Measurements from ENCODE around the gene MALT1.

MALT1 gene

GRCh38 chr18:58780045-58780444, 108.8 kb downstream of the MALT1 start:
- Histone ChIP-seq H3K4me3 (ENCODE audit: low read depth in 1 of 2, low read length in 2 of 2) (no peak overlapping the region), H3K27me3 (ENCODE audit: control insufficient read depth in 1 of 2, insufficient read depth in 2 of 2, low read length in 2 of 2) (no peaks in the 10 kb centered on the region), H3K9me3 (ENCODE audit: control insufficient read depth in 1 of 2, low read length in 2 of 2) (no peaks in the 10 kb centered on the region), H3K9ac (ENCODE audit: low read depth in 1 of 2, low read length in 2 of 2) (no peak overlapping the region), H3K36me3 (ENCODE audit: control insufficient read depth in 1 of 2, insufficient read depth in 2 of 2, low read length in 2 of 2) (no peaks in the 10 kb centered on the region), H3K4me1 (ENCODE audit: control insufficient read depth in 1 of 2, insufficient read depth in 2 of 2, low read length in 2 of 2) (peaks cover 8 to 18% of the 10 kb centered on the region in 2 donors), H3K27ac (ENCODE audit: low read depth, low read length) (no peak overlapping the region)

- Histone ChIP-seq H3K9ac (ENCODE audit: low read depth in 1 of 2, low read length in 2 of 2) (no peak overlapping the region), H3K27me3 (ENCODE audit: control insufficient read depth in 1 of 2, insufficient read depth in 2 of 2, low read length in 2 of 2) (no peaks in the 10 kb centered on the region), H3K9me3 (ENCODE audit: control insufficient read depth in 1 of 2, low read length in 2 of 2) (no peaks in the 10 kb centered on the region), H3K4me3 (ENCODE audit: low read depth in 1 of 2, low read length in 2 of 2) (no peak overlapping the region), H3K4me1 (ENCODE audit: control insufficient read depth in 1 of 2, insufficient read depth in 2 of 2, low read length in 2 of 2) (peaks cover 9 to 21% of the 10 kb centered on the region in 2 donors), H3K27ac (ENCODE audit: low read depth, low read length) (no peak overlapping the region), H3K36me3 (ENCODE audit: control insufficient read depth in 1 of 2, insufficient read depth in 2 of 2, low read length in 2 of 2) (no peaks in the 10 kb centered on the region)
Observed at GRCh38 chr18:58781627-58782194, 110.4 kb downstream of the MALT1 start.

DNA sequence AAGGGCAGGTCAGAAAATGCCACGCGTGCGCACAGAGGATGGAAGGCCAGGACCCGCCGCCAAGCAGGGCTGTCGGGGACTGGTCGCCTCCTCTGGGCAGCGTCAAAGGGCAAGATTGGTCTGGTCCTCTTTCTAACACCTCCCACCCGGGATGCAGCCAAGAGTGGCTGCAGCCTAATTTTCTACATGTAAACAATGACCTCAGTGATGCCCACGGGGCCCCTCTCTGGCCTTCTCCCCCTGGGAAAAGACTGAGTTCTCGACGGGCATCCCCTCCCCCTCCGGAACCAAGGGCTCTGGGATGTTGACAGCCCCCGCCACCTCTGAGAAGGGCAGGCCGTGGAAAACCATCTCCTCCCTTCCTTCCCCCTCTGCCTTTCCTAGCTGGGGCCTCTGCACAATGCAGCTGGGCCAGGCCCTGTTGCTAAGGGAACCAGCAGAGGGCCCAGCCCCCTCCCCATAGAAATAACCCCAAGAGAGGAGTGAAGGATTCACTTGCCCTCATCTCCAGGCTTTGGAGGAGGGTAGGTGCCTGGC, 113.4 kb downstream of the MALT1 start:
- Histone ChIP-seq H3K4me3 (ENCODE audit: low read depth in 1 of 2, low read length in 2 of 2) (no peak overlapping the region), H3K27ac (ENCODE audit: low read depth, low read length) (peak overlapping the region; percentile 14), H3K27me3 (ENCODE audit: control insufficient read depth in 1 of 2, insufficient read depth in 2 of 2, low read length in 2 of 2) (no peaks in the 10 kb centered on the region)

GRCh38 chr18:58785171-58785805, 114.0 kb downstream of the MALT1 start:
- Histone ChIP-seq H3K4me1 (ENCODE audit: control insufficient read depth in 1 of 2, insufficient read depth in 2 of 2, low read length in 2 of 2) (peaks cover 5 to 14% of the 10 kb centered on the region in 2 donors), H3K27ac (ENCODE audit: low read depth, low read length) (peak overlapping the region; percentile 14), H3K27me3 (ENCODE audit: control insufficient read depth in 1 of 2, insufficient read depth in 2 of 2, low read length in 2 of 2) (no peaks in the 10 kb centered on the region), H3K4me3 (ENCODE audit: low read depth in 1 of 2, low read length in 2 of 2) (no peak overlapping the region), H3K9ac (ENCODE audit: low read depth in 1 of 2, low read length in 2 of 2) (no peak overlapping the region), H3K36me3 (ENCODE audit: control insufficient read depth in 1 of 2, insufficient read depth in 2 of 2, low read length in 2 of 2) (no peaks in the 10 kb centered on the region), H3K9me3 (ENCODE audit: control insufficient read depth in 1 of 2, low read length in 2 of 2) (no peaks in the 10 kb centered on the region)

More for the DNA sequence above, 113.4 kb downstream of the MALT1 start:
- H3K9ac ChIP-seq (ENCODE audit: low read depth in 1 of 2, low read length in 2 of 2), result no peak overlapping the region
- H3K4me1 ChIP-seq (ENCODE audit: control insufficient read depth in 1 of 2, insufficient read depth in 2 of 2, low read length in 2 of 2), result peaks cover 7 to 20% of the 10 kb centered on the region in 2 donors
- H3K36me3 ChIP-seq (ENCODE audit: control insufficient read depth in 1 of 2, insufficient read depth in 2 of 2, low read length in 2 of 2), result no peaks in the 10 kb centered on the region
- no peaks in the 10 kb centered on the region for H3K9me3 ChIP-seq (ENCODE audit: control insufficient read depth in 1 of 2, low read length in 2 of 2)

DNA sequence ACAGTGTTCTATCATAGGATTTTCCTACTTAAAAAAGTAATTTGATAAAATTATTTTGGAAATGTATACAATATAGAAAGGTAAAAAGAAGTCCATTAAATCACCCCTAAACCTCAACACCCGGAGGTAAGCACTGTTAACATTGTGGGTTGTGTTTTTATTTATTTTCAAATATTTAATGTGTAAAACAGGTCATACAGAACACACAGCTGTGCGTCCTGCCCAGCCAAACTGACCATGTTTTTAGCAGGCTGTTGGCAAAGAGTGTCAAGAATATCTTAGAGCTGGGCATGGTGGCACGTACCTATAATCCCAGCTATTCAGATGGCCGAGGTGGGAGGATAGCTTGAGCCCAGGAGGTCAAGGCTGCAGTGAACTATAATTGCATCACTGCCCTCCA, 114.6 kb downstream of the MALT1 start:
- Histone ChIP-seq H3K27me3 (ENCODE audit: control insufficient read depth in 1 of 2, insufficient read depth in 2 of 2, low read length in 2 of 2) (no peaks in the 10 kb centered on the region), H3K4me3 (ENCODE audit: low read depth in 1 of 2, low read length in 2 of 2) (no peak overlapping the region), H3K9me3 (ENCODE audit: control insufficient read depth in 1 of 2, low read length in 2 of 2) (no peaks in the 10 kb centered on the region), H3K9ac (ENCODE audit: low read depth in 1 of 2, low read length in 2 of 2) (no peak overlapping the region), H3K4me1 (ENCODE audit: control insufficient read depth in 1 of 2, insufficient read depth in 2 of 2, low read length in 2 of 2) (peaks cover 5 to 14% of the 10 kb centered on the region in 2 donors), H3K36me3 (ENCODE audit: control insufficient read depth in 1 of 2, insufficient read depth in 2 of 2, low read length in 2 of 2) (no peaks in the 10 kb centered on the region), H3K27ac (ENCODE audit: low read depth, low read length) (no peak overlapping the region)

- Histone ChIP-seq H3K9ac (ENCODE audit: low read depth in 1 of 2, low read length in 2 of 2) (no peak overlapping the region), H3K9me3 (ENCODE audit: control insufficient read depth in 1 of 2, low read length in 2 of 2) (no peaks in the 10 kb centered on the region), H3K4me3 (ENCODE audit: low read depth in 1 of 2, low read length in 2 of 2) (no peak overlapping the region), H3K36me3 (ENCODE audit: control insufficient read depth in 1 of 2, insufficient read depth in 2 of 2, low read length in 2 of 2) (no peaks in the 10 kb centered on the region), H3K4me1 (ENCODE audit: control insufficient read depth in 1 of 2, insufficient read depth in 2 of 2, low read length in 2 of 2) (peaks cover 5 to 14% of the 10 kb centered on the region in 2 donors), H3K27me3 (ENCODE audit: control insufficient read depth in 1 of 2, insufficient read depth in 2 of 2, low read length in 2 of 2) (no peaks in the 10 kb centered on the region), H3K27ac (ENCODE audit: low read depth, low read length) (no peak overlapping the region)
Observed at GRCh38 chr18:58787536-58788149, 116.4 kb downstream of the MALT1 start.

DNA sequence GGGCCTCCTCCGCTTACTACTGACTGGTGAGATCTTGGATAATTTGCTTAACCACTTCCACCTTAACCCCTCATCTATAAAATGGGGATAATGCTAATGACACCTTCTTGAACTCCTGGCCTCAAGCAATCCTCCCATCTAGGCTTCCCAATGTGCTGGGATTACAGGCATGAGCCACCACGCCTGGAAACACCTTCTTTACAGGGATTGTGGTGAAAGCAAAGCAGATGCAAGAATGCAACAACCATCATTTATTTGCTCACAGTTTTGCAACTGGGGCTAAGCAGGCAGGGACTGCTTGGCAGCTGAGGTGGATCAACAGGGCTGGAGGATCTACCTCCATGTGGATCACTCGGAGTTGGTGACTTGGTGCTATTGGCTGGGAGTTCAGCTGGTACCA, 117.2 kb downstream of the MALT1 start:
- Histone ChIP-seq H3K4me3 (ENCODE audit: low read depth in 1 of 2, low read length in 2 of 2) (no peak overlapping the region), H3K27me3 (ENCODE audit: control insufficient read depth in 1 of 2, insufficient read depth in 2 of 2, low read length in 2 of 2) (no peaks in the 10 kb centered on the region), H3K36me3 (ENCODE audit: control insufficient read depth in 1 of 2, insufficient read depth in 2 of 2, low read length in 2 of 2) (no peaks in the 10 kb centered on the region), H3K27ac (ENCODE audit: low read depth, low read length) (no peak overlapping the region), H3K9ac (ENCODE audit: low read depth in 1 of 2, low read length in 2 of 2) (no peak overlapping the region), H3K9me3 (ENCODE audit: control insufficient read depth in 1 of 2, low read length in 2 of 2) (no peaks in the 10 kb centered on the region), H3K4me1 (ENCODE audit: control insufficient read depth in 1 of 2, insufficient read depth in 2 of 2, low read length in 2 of 2) (peaks cover 5 to 14% of the 10 kb centered on the region in 2 donors)

- no peaks in the 10 kb centered on the region for H3K27me3 ChIP-seq (ENCODE audit: control insufficient read depth in 1 of 2, insufficient read depth in 2 of 2, low read length in 2 of 2)
- H3K36me3 ChIP-seq (ENCODE audit: control insufficient read depth in 1 of 2, insufficient read depth in 2 of 2, low read length in 2 of 2), result no peaks in the 10 kb centered on the region
- H3K27ac ChIP-seq (ENCODE audit: low read depth, low read length), result peak overlapping the region; percentile 33
- H3K4me3 ChIP-seq (ENCODE audit: low read depth in 1 of 2, low read length in 2 of 2), result no peak overlapping the region
- H3K9me3 ChIP-seq (ENCODE audit: control insufficient read depth in 1 of 2, low read length in 2 of 2), result no peaks in the 10 kb centered on the region
- no peak overlapping the region for H3K9ac ChIP-seq (ENCODE audit: low read depth in 1 of 2, low read length in 2 of 2)
- H3K4me1 ChIP-seq (ENCODE audit: control insufficient read depth in 1 of 2, insufficient read depth in 2 of 2, low read length in 2 of 2), result peaks cover 5 to 14% of the 10 kb centered on the region in 2 donors
Observed at GRCh38 chr18:58788971-58789875, 118.0 kb downstream of the MALT1 start.

- Histone ChIP-seq H3K27me3 (ENCODE audit: control insufficient read depth in 1 of 2, insufficient read depth in 2 of 2, low read length in 2 of 2) (no peaks in the 10 kb centered on the region), H3K9ac (ENCODE audit: low read depth in 1 of 2, low read length in 2 of 2) (no peak overlapping the region), H3K36me3 (ENCODE audit: control insufficient read depth in 1 of 2, insufficient read depth in 2 of 2, low read length in 2 of 2) (no peaks in the 10 kb centered on the region), H3K9me3 (ENCODE audit: control insufficient read depth in 1 of 2, low read length in 2 of 2) (no peaks in the 10 kb centered on the region), H3K4me1 (ENCODE audit: control insufficient read depth in 1 of 2, insufficient read depth in 2 of 2, low read length in 2 of 2) (peaks cover 3 to 10% of the 10 kb centered on the region in 2 donors), H3K27ac (ENCODE audit: low read depth, low read length) (no peak overlapping the region), H3K4me3 (ENCODE audit: low read depth in 1 of 2, low read length in 2 of 2) (no peak overlapping the region)
Observed at GRCh38 chr18:58789876-58790240, 118.6 kb downstream of the MALT1 start.

Data from duodenal mucosa (tissue), 2 donors.